ENCODE data around the gene GLDN.

GRCh38 chr15:51316636-51317035 is 24.8 kb upstream of the GLDN start:
- TF ChIP-seq, protein P1, sequence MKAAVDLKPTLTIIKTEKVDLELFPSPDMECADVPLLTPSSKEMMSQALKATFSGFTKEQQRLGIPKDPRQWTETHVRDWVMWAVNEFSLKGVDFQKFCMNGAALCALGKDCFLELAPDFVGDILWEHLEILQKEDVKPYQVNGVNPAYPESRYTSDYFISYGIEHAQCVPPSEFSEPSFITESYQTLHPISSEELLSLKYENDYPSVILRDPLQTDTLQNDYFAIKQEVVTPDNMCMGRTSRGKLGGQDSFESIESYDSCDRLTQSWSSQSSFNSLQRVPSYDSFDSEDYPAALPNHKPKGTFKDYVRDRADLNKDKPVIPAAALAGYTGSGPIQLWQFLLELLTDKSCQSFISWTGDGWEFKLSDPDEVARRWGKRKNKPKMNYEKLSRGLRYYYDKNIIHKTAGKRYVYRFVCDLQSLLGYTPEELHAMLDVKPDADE (IDR thresholded peaks at IDR 0.05), result no peak
- TF ChIP-seq CTCF (conservative IDR thresholded peaks at IDR 0.05; ENCODE audit: low read depth in 2 of 2) (no peak), POLR2AphosphoS5 (IDR thresholded peaks at IDR 0.05; ENCODE audit: low read depth) (no peak), EZH2phosphoT487 (IDR thresholded peaks at IDR 0.05; ENCODE audit: unreplicated experiment) (no peak), ZNF331 (CRISPR knock-in tag; IDR thresholded peaks at IDR 0.05; ENCODE audit: low read depth) (no peak), CREB1 (CRISPR knock-in tag; IDR thresholded peaks at IDR 0.05; ENCODE audit: low read depth) (no peak), ZNF462 (CRISPR knock-in tag; IDR thresholded peaks at IDR 0.05) (no peak), EZH2 (IDR thresholded peaks at IDR 0.05; ENCODE audit: low read depth, unreplicated experiment) (no peak), STAT1 (IDR thresholded peaks at IDR 0.05; ENCODE audit: unreplicated experiment) (no peak), REST (IDR thresholded peaks at IDR 0.05; ENCODE audit: unreplicated experiment) (no peak), JUNB (IDR thresholded peaks at IDR 0.05; ENCODE audit: unreplicated experiment) (no peak), ZNF114 (CRISPR knock-in tag; IDR thresholded peaks at IDR 0.05) (no peak), NANOG (IDR thresholded peaks at IDR 0.05; ENCODE audit: borderline replicate concordance) (no peak)

Measured in GM23338 (cell line).